ENCODE measurements around the gene DOCK9.
"Not testable (repeated sequence)": the region's sequence is repeated elsewhere in the genome, so short reads cannot be mapped to it uniquely, and the experiment has no call there.

The DOCK9 gene

DNA sequence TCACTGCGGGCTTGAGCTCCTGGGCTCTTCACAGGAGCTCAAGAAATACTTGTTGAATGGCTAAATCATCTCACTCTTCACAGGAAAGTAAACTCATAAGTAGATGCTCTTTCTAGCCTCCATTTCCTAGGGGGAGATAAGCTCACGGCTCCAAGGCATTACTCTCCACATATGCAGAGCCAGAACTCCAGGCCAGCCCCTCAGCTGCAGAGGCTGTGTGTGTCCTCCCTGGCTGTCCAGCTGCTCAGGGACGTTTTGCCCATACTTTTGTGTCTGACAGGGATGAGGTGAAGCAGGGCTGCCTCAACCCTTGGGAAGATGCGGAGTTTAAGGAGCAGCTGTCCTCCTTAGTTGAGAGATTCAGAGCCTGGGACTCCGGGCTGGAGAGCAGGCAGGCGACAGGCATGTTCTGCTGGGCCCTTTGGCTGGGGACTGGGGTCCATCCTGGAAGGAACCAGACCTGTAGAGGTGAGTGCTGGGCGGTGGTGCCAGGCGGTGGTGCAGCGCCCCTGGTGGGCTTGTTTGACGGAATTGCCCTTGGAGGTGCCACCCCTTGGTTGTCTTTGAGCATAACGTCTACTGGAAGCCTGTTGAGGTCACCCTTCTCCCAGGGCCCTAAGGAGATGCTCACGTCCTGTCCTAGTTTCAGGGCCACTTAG lies 204.9 kb downstream of the DOCK9 start:
- DNase-seq (ENCODE audit: low spot score): no peak

DNA sequence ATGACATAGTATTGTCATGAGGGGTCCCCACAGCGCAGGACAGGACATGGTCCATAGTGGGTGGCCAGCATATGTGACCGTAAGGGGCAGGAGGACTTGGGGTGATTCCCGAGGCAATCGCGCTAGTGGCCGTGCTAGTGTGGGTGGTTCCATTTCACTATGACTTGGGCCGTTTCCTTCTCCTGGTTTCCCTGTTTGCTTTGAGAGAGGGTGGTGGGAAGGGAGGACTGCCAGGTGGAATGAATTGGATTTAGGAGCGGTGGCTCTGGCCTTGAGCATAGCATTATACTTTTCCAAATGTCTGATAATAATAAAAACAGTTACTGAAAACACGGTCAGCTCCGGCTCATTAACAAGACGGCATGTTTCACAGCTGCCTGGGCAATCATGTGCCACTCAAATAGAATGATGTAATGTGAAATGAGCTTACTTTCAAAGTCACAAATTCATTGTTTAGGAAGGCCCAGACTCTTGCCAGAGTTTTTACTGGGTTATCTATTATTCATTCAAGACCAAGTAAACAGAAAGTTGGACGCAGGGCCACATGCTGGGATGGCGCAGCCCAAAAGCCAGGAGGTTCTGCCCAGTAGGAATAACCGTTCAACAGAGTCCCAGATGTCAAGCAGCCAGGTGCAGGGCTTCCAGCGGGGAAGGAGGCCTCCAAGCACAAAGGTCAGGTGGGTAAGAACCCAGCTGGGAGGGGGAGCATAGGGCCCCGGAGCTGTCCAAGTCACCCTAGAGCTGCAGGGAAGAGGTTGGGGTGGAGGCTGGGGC lies 205.8 kb downstream of the DOCK9 start:
- no peak for DNase-seq (ENCODE audit: low spot score)

DNA sequence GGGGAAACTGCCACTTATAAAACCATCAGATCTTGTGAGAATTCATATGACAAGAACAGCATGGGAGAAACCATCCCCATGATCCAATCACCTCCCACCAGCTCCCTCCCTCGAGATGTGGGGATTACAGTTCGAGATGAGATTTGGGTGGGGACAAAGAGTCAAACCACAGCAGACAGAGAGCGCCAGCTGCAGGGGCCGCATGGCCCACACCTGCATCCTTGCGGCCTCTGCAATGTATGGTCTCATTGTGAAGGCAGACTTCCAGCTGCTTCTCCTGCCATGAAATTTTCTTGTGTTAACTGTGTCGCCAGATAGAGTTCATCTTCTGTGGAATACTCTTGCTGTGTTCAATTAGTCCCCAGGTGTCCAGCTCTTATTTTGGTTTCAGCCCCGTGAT lies 208.1 kb downstream of the DOCK9 start:
- no peak for DNase-seq (ENCODE audit: low spot score)

DNA sequence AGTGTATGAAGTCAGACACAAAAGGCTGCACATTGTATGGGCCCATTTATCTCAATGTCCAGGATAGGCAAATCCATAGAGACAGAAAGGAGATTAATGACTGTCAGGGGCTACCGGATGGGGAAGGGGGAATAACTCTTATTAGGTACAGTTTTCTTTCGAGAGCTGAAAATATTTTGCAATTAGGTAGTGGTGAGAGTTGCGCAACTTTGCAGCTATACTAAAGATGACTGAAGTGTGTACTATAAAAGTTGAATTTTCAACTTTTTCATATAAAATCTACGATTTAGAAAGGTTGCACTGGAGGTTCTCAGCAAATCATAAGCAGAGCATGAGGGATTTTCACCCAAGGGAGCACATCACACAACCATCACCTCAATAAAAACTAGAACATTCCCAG lies 209.3 kb downstream of the DOCK9 start:
- no peak for DNase-seq (ENCODE audit: low spot score)

DNA sequence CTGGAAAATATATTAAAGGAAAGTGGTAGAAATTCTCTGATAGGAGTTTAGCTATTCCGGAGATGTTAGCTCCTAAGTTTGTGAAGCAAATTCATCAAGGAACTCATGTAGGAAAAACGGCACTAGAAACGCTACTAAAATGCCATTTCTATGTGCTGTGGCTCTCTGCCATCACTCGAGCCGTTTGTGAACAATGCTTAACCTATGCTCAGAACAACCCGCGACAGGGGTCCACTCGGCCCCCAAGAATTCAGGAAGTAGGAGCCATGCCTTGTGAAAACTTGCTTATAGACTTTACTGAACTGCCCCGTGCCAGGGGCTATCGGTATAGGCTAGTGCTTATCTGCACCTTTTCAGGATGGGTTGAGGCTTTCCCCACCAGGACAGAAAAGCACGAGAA lies 211.2 kb downstream of the DOCK9 start:
- DNase-seq (ENCODE audit: low spot score): no peak

DNA sequence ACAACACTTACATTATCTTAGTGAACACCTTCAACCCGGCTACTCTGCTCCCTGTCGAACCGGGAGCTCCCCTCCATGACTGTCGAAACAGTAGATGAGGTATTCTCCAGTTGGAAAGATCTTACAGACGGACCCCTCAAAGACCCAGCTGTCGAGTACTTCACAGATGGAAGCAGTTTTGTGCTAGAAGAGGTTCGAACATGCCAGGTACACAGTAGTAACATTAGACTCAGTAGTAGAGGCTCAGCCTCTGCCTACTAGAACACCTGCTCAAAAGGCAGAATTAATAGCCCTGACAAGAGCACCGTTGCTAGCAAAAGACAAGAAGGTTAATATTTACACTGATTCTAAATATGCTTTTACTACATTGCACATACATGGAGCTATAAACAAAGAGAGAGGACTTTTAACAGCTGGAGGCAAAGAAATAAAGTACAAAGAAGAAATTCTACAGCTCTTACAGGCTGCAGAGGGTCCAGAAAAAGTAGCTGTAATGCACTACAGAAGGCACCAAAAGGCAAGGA lies 211.8 kb downstream of the DOCK9 start:
- DNase-seq (ENCODE audit: low spot score): no peak

DNA sequence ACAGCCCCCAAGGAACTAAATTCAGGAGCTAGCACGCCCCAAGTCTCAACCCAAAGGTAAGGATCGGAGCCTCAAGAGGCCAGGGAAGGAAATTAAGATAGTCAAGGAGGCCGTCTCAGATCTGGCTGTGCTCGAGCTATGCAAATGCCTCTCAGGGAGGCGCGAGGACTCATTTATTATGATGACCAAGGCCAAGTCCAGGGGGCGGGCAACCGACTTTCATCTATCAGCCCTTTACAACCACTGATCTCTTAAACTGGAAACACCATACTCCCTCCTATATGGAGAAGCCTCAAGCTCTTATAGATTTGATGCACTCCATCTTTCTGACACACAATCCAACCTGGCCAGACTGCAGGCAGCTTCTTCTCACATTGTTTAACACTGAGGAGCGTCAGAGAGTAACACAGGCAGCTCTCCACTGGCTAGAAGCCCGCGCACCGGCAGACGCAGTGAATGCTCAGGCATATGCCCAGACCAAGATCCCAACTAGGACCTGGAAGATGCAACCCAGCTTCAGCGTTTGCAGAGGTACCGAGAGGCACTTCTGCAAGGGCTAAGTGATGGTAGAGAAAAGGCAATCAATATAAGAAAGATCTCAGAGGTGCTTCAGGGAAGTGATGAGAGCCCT lies 215.8 kb downstream of the DOCK9 start:
- no peak for DNase-seq (ENCODE audit: low spot score)

DNA sequence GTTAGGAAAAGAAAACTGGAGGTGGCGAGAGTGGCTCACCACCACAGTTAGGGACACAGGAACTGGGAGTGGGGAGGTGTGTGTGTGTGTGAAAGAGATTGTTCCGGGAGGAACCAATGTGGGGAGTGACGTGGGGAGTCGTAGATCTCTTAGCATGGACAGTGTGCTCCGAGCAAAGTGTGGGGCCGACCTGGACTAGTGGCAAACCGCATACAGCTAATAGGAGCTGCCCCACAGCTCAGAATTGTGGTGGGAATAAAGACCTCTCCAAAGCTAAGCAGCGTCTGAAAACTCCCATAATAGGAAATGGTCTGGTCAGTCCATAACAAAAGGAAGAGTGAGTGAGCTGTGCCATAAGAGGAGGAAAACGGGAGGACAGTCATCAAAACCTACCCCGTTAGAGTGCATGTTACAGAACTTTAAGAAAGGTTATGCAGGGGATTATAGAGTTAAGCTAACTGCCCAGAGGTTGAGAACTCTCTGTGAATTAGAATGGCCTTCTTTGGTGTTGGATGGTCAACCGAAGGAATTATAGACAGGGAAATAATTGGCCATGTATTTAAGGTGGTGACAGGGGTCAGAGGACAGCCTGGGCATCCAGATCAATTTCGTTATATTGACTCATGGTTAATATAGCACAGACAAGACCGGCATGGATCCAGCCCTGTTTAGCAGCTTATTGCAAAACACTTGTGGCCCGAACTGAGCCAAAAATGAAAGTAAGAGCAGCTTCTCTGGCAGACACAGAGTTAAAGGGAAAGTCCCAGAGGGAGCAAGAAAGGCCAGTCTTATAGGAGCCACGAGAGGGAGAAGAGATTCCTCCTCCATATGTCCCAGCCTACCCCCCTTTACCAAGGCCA lies 216.5 kb downstream of the DOCK9 start:
- DNase-seq (ENCODE audit: low spot score): no peak

DNA sequence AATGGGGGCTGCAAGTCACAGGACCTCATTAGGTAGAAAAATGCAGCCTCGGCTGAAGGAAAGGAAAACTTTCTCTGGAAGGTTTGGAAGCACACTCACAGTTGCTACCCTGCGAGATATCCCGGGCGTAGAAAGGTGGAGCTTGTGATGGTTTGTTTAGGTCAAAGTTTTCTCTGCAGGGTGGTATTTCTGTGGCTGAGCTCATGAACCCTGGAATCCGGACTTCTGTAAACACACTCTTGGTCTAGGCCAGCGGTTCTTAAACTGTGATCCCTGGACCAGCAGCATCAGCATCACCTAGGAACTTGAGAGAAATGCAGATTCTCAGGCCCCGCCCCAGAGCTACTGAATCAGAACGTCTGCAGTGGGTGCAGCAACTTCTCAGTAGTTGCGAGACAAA lies 222.1 kb downstream of the DOCK9 start:
- no peak for DNase-seq (ENCODE audit: low spot score)

DNA sequence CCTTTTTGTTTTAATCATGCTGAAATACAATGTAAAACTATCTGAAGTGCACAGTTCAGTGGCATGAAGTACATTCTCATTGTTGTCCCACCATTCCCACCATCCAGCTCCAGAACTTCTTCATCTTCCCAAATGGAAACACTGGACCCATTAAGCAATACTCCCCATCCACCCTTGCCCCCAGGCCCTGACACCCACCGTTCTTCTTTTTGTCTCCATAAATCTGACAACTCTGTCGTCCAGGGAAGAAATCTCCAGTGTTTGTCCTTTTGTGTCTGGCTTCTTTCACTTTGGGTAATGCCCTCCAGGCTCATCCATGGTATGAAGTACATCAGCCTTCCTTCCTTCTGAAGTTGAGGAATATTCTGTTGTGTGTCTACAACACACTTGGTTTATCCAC lies 222.7 kb downstream of the DOCK9 start:
- no peak for DNase-seq (ENCODE audit: low spot score)

DNA sequence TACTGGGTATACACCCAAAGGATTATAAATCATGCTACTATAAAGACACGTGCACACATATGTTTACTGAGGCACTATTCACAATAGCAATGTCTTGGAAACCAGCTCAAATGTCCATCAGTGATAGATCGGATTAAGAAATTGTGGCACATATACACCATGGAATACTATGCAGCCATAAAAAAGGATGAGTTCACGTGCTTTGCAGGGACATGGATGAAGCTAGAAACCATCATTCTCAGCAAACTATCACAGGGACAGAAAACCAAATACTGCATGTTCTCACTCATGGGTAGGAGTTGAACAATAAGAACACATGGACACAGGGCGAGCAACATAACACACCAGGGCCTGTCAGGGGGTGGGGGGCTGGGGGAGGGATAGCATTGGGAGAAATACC lies 223.4 kb downstream of the DOCK9 start:
- DNase-seq (ENCODE audit: low spot score): not testable (repeated sequence)

DNA sequence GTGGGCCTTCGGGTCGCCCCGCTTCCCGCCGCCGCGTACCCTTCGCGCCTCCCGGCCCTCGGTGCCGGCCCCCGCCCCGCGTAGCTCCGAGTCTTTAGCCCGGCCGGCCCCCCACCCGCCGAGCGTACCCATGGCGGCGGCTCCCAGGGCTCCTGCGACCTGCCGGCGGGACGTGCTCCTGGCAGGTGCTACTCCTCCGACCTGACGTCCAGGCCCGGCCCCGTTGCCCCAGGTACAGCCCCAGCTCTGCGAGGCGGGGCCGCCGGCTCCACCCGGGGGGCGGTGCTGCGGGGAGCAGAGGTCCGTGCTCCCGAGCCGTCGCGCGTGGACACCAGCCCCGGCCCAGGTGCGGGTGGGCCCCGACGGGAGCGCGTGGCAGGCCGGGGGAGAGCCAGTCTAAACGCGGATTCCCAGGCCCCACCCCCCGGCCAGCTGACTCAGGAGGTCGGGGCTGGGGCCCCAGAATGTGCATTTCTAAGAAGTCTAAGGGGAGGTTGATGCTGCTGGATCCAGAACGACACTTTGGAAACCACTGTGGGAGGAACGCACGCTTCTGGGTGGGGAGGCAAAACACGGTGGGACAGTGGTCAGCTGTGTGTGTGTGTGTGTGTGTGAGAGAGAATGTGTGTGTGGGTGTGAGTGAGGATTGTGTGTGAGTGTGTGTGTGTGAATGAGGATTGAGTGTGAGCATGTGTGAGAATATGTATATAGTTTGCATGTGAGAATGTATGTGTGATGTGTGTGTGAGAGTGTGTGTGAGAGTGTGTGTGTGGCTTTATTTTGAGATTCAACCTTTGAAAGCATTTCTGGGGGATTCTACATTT lies 225.2 kb downstream of the DOCK9 start, which contains the start of gene SLC15A1:
TSS of gene SLC15A1 (minus strand) at position 206 of the 824 bp plus-strand sequence. CDS start at position 132, 74 bp downstream.
- no peak for DNase-seq (ENCODE audit: low spot score)

DNA sequence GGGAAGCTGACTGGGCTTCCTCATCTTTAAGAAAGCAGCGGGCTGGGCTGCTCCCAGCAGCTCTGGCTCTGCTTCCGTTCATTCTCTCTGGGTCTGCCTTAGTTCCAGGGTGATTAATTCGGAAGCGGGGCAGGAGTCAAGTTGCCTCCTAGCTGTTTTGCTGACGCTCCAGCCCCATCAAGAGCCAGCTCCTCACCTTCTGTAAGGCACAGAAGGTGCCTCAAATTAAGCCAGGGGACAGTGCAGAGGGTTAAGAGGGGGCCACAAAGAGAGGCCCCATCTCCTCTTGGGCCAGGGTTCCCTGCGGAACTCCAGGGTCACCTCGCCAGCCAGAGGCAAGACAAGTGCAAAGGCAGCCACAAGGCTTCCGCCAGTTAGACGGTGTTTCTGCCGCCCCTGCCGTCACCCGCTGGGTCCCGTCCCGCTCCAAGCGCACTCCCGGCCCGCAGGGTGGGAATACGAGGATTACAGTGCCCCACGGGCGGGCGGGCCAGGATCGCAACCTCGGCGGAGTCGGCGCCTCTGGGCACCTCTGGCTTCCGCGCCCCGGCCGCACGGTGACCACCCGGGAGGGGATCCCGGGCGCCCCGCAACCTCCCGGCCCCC lies 225.9 kb downstream of the DOCK9 start:
- no peak for DNase-seq (ENCODE audit: low spot score)

DNA sequence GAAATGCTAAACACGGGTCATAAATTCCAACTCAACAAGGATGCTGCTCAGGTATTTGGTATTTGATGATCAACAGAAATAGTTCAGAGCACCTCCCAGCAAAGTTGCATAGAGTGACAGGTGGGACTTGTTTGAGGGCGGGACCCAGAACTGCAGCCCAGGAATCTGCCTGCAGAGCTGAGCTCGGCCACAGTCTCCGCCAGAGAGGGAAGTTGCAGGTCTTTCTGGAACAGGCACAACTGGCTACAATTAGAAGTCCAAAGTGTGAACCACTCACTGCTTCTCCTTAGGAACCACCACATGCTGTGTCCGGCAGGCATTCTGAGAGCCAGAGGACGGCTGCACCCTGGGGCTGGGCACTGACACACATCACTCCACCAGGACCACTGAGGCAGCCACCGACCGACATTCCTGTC lies 226.5 kb downstream of the DOCK9 start:
- no peak for DNase-seq (ENCODE audit: low spot score)

DNA sequence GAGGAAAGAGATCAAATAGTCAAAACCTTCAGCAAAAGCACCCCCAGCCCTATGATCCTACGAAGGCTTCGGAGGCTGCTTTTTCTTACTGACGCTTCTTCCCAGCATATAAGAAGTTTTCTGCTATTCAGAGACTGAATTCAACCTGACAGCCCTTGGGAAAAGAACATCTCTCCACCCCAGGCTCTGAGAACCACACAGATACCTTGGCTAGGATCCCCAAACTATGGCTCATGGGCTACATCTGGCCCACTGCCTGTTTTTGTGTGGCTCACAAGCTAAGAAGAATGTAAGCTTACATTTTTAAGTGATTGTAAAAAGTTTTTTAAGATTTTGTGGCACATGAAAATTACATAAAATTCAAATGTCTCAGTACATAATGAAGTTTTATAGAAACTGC lies 228.4 kb downstream of the DOCK9 start:
- no peak for DNase-seq (ENCODE audit: low spot score)

DNA sequence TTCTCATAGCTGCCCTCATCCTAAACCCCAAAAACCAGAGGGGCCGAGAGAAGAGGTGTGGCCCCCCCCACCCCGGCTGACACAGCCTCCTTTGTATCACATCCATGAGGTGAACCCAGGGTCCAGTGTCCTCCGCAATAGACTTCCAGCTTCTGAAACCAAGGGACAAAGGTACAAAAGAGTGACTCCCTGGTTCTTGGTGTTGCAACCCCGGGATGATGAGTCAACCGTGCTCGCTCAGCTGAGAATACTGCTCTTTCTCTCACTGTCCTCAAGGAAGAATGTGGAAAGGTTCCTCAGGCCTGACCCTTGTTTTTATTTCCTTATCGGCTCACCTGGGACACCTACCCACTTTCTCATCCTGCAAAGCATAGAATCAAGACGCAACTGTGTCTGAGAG lies 230.9 kb downstream of the DOCK9 start:
- no peak for DNase-seq (ENCODE audit: low spot score)

Data from pons (tissue), 1 donor.